SK-MEL-5 (cell line): ENCODE results near the gene IL16. TPM values are rescaled to one million over a fixed set of nuclear protein-coding genes. Genes with fewer than 3 reads are reported as not detected.

ENCODE experiments used
- DNase-seq: peaks from one replicate; pipeline ENCODE4 v3.0.0-alpha.2; 2016; ENCODE audit warnings: low read depth, low spot score
- in situ Hi-C: cut with HindIII; loops from 2 replicates; pipeline ENCODE4 v1.10.0; 2016; ENCODE audit warnings: low sequenced_read_pairs, high pct_unique_total_duplicates, low pct_unique_long_range_greater_than_20kb
- total RNA-seq: library from RNA; depleted of rRNA; stranded (reverse); fragments of >200 nt; shearing (Covaris generic); gene quantifications from 2 replicates; pipeline ENCODE4 v1.2.3, GENCODE V29; 2014; rRNA removed

The IL16 gene
- total RNA-seq, 1 experiment from 2014 or later = 6.4 TPM

GRCh38 chr15:81349271-81349670 lies 152.6 kb downstream of the IL16 start:
- no peak for DNase-seq
- in situ Hi-C loops = no loop called here

DNA sequence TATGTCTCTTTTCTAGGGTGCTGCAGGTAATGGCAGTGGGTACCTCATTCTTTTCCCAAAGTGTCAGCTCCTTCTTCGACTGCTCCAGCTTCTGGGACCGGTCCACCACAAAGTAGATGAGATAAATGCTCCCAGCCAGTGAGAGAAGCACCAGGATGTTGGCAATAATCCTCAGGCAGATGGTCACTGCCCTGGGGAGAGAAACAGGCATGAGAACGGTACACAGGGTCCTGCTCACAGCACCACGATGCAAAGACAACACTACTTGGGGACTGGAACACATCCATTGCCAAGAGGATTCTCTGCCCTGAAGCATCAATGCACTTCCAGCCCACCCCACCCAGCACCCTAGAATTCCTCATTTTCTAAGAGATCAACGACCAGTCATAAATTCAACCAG lies 155.0 kb downstream of the IL16 start:
- in situ Hi-C loops = no loop called here
- DNase-seq = no peak

- in situ Hi-C loops = no loop called here
- DNase-seq = no peak
These were observed 159.6 kb downstream of the IL16 start for GRCh38 chr15:81356252-81356651.

- in situ Hi-C loops = no loop called here
- DNase-seq = no peak
These were observed 160.6 kb downstream of the IL16 start for GRCh38 chr15:81357180-81357686.

DNA sequence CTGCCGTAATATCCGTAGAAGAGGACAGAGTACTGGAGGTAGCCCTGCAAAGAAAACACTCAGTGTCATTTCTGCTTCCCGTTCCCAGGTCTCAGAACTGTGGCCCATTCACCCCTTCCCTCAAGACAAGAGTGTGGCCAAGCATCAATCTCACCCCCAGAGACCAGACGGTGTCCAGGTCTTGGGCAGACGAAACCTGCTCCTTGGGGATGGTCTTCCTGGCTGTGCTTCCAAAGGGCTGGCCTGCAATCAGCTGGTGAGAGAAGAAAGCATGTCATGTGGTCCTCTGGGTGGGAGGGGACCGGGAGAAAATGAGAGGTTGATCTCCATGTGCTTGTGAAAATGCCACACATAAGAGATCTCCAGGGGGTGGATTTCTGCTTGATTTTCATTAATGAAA lies 161.6 kb downstream of the IL16 start:
- DNase-seq = no peak
- in situ Hi-C loops = no loop called here

GRCh38 chr15:81360491-81360890 lies 163.8 kb downstream of the IL16 start:
- in situ Hi-C loops = no loop called here

DNA sequence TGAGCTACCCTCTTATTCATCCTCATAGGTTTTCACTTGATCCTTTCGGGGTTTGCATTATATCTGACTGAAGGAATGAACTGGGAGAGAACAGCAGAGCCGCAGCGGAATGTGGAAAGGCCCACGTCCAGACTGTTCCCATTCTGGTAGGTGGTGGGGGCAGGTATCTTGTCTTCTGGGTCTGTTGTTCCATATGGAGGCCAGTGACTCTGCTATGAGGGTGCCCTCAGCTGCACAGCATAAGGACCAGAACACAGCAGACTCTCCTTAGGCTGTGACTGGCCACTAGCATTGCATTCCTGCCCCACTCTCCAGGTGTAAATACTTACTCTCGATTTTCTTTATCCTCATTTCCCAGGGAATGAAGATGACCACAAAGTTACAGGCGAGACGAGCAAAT lies 165.2 kb downstream of the IL16 start:
- in situ Hi-C loops = no loop called here

More at GRCh38 chr15:81360491-81360890, 163.8 kb downstream of the IL16 start:
- no peak for DNase-seq

DNA sequence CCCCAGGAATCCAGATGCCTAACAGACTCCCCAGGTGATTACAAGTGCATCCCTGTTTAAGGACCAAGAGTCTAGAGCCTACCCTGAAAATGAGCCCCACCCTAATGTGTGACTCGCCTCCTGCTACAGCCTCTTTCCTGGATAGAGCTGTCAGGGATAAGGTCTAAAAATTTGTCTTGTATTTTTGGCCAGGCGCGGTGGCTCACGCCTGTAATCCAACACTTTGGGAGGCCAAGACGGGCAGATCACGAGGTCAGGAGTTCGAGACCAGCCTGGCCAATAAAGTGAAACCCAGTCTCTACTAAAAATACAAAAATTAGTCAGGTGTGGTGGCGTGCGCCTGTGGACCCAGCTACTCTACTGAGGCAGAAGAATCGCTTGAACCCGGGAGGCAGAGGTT lies 166.1 kb downstream of the IL16 start:
- DNase-seq = no peak
- in situ Hi-C loops = no loop called here

More for the DNA sequence above, 165.2 kb downstream of the IL16 start:
- no peak for DNase-seq

- in situ Hi-C loops = no loop called here
- DNase-seq = no peak
These were observed 166.6 kb downstream of the IL16 start for GRCh38 chr15:81363276-81363675.

Other genes starting within 250 kb of the IL16 start
- gene MESD, start 207.1 kb upstream of the IL16 start, total RNA-seq = 55.4 and 55.6 TPM in 2 replicates
- 28.1 and 33.8 TPM in 2 replicates for gene TLNRD1, start 196.0 kb upstream of the IL16 start, total RNA-seq
- gene CFAP161, start 62.6 kb upstream of the IL16 start, total RNA-seq = 0.21 and 0.29 TPM in 2 replicates
- 1.2 and 1.5 TPM in 2 replicates for gene STARD5, start 127.3 kb downstream of the IL16 start, total RNA-seq
- gene TMC3, start 177.3 kb downstream of the IL16 start, total RNA-seq = not detected in 2 replicates